Measurements from ENCODE around the gene AKAP7.
"Not testable (repeated sequence)": the region's sequence is repeated elsewhere in the genome, so short reads cannot be mapped to it uniquely, and the experiment has no call there.

AKAP7 gene

DNA sequence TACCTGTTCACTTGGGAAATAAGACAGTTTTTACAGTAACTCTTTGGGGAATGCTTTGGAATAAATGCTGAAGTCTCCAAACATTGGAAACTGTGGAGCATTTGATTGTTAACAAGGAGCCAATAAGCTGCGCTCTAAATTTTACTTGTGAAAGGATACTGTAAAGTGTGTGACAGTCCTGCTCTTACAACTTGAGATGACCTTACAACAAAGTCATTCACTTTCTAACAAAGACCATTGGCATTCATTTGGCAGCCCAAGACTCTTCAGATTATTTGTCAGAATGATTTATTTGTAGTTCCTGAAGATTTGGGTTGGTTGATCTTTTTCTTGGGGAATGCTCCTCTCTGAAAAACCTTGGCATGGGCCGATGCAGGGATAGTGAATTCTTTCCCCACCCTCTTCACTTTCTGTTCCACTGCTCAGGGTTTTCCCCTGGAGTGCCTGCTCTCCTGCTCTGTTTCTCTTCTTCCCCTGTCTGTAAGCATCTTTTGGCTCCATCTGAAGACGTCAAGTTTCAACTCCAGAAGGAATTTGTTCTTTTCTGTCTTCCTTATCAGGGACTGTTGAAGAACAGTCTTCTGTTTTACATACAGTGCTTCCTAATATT lies 116.4 kb downstream of the AKAP7 start:
- no peak for DNase-seq (ENCODE audit: low read depth in 3 of 3)

DNA sequence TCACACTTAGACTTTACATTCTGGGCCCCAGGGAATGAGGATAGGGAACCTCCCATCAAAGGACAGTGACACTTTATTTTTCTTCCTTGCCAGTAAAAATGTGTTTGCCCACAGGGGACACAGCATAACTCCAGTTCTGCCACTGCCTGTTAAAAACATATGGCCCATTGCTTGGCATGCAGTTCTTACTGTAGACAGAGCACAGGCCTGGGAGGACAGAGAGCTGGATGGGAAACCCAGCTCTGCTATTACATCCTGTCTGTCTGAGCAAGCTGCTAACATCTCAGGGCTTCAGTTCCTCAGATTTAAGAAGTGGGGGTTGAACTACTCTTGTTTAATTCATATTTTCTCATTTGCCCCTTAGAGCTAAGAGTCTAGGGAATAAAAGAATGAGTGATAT lies 120.2 kb downstream of the AKAP7 start:
- no peak for DNase-seq (ENCODE audit: low read depth in 3 of 3)

DNA sequence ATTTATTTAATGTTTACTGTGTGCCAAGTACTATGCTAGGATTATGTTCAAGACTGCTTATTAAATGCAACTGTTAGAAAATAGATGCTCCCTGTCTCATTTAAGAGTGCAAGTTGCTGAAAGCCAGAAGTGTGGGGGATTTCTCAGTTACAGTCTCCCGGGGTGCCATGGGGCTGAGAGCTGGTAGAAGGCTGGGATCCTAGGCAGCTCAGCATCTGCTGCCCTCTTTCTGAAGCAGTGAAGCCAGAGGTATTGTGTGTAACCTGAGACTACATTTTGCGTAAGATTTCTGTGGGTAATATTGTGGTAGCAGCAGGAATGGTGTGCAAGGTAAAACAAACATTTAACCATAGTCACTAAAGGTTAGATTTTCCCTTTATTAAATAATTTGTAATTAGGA lies 120.6 kb downstream of the AKAP7 start:
- DNase-seq (ENCODE audit: low read depth in 3 of 3), result no peak

DNA sequence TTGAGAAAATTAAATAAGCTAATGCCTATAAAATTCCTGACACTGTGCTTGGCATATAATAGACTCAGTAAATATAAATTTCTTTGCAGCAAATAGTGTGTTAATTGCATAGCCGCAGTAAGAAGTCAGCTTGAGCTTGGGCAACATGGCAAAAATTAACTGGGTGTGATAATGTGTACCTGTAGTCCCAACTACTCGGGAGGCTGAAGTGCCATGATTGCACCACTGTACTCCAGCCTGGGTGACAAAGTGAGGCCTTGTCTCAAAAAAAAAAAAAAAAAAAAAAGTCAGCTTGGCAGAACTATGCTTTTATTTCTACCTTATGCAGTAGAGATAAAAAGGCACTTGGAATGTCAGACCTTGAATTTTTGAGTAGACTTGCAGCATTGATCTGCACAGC lies 121.8 kb downstream of the AKAP7 start:
- no peak for DNase-seq (ENCODE audit: low read depth in 3 of 3)

GRCh38 chr6:131258010-131258652 lies 122.9 kb downstream of the AKAP7 start:
- no peak for DNase-seq (ENCODE audit: low read depth in 3 of 3)

- DNase-seq (ENCODE audit: low read depth in 3 of 3), result no peak
These were observed 123.7 kb downstream of the AKAP7 start for GRCh38 chr6:131258816-131259476.

DNA sequence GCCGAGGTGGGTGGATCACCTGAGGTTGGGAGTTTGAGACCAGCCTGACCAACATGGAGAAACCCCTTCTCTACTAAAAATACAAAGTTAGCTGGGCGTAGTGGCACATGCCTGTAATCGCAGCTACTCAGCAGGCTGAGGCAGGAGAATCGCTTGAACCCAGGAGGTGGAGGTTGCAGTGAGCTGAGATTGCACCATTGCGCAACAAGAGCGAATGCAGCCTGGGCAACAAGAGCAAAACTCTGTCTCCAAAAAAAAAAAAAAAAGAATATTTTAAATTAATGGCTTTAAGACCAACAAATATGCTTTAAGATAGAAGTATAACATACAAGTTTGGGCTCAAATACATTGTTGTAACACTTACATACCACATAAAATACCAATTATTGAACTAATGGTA lies 125.7 kb downstream of the AKAP7 start:
- not testable (repeated sequence) for DNase-seq (ENCODE audit: low read depth in 3 of 3)

DNA sequence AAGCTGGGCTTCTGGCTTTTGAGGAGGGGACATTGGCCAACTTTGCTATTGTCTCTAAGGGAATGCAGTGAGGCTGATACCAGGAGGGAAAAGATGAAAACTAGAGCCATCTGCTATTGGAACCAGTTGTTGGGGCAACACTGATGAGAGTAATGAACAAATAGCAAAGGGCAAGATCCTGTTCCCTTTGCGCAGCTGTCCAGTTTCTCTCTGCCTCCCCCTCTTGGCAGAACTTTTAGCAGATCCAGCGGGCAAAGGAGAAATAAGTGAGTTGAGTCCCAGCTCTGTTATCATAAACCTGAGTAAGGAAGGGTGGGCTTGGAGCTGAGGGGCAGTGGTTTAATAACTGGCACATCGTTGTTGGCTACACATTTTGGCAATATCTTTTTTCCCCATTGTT lies 126.8 kb downstream of the AKAP7 start:
- DNase-seq (ENCODE audit: low read depth in 3 of 3), result no peak

DNA sequence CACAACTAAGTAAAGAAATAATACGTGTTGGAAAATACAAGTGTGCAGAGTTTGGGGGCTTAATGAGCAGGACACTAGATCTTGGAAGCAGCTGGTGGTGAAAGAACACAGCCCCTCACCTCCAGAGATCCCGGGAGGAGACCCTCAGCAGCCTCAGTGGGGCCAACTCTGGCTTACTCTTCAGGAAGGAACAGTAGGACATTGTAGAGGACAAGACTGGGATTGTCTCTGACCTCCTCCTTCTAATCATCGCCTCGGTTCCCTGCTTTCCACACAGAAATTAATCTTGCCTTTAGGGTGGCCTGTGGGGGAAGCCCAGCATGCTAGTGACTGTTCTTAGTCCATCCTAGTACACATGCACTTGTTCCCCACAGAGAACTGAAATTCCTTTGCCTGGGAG lies 130.7 kb downstream of the AKAP7 start:
- DNase-seq (ENCODE audit: low read depth in 3 of 3), result no peak

GRCh38 chr6:131268303-131268702 lies 133.0 kb downstream of the AKAP7 start:
- no peak for DNase-seq (ENCODE audit: low read depth in 3 of 3)

- no peak for DNase-seq (ENCODE audit: low read depth in 3 of 3)
These were observed 134.5 kb downstream of the AKAP7 start for GRCh38 chr6:131269565-131270391.

DNA sequence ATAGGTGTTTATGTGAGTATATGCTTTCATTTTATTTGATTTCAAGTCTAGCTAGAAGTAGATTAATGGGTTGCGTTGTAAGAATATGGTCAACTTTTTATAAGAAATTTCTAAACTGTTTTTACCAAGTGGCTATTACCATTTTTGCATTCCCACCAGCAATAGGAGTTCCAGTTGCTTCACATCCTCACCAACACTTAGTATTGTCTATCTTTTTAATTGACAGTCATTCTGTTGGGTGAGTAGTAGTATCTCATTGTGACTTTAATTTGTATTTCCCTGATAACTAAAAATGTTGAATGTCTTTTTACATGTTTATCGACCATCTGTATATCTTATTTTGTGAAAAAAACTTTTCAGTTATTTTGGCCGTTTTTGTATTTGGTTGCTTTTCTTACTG lies 135.3 kb downstream of the AKAP7 start:
- no peak for DNase-seq (ENCODE audit: low read depth in 3 of 3)

DNA sequence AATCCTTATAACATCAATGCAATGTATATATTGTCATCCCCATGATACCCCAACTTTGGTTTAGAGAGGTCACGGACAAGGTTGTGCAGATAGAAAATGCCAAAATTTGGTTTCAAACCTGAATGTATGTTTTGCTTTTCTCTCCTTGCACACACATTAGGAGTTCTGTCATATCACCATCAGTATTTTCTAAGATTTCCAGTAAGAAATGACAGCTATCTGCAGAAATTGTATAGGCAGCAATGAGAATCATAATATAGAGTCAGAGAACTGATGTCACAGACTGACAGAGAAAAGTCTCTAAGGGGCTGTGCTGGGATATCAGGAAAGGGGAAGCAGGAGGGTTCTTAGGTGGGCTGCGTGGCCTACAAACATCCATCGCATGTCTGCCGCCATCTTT lies 140.0 kb downstream of the AKAP7 start:
- no peak for DNase-seq (ENCODE audit: low read depth in 3 of 3)

GRCh38 chr6:131277591-131277990 lies 142.3 kb downstream of the AKAP7 start:
- no peak for DNase-seq (ENCODE audit: low read depth in 3 of 3)

DNA sequence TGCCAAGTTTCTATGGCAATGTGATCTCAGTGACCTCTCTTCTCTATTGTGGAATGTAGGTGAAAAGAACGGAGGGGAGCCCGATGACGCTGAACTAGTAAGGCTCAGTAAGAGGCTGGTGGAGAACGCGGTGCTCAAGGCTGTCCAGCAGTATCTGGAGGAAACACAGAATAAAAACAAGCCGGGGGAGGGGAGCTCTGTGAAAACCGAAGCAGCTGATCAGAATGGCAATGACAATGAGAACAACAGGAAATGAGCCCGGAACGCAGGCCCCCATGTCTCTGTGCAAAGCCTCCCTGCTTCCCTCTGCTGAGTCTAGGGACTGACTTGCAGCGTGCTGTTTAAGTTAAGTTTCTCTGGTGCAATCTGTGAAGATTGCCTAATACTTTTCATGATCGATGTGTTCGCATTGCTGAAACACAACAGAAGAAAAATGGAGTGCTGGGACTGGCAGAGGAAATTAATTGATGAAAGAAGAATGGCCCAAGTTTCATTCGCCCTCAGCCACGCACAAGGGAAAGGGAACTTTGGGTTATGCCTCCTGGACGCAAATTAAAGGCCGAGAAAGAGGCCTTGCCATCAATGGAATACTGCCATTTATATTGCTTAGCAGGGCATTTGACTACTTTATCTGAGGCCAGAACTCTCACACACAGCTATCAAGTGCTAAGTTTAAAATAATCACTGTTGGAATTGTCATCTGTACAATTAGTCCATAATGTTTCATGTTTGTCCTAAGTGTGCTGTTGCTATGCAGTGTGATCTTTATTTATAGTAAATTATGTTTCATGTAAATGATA lies 146.4 kb downstream of the AKAP7 start:
- peak; percentile 6 to 27 (median 21) for DNase-seq (ENCODE audit: low read depth in 3 of 3)

DNA sequence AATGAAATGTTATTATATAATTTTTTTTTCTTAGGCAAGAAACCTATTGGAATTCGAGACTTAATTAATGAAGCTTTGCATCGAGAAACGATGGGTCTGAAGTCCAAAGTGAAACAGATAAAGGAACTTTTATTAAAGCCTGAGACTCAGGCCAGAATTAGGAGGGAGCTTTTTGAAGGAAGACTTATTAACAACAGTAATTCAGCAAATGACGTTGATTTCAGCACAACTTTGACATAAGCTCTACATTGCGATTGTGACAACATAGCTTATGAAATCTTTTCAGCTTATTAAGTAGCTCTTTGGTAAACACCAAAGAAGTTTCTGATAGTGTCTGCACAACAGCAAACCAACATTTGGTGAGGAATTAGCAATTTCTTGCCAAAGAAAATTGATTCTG lies 147.1 kb downstream of the AKAP7 start:
- no peak for DNase-seq (ENCODE audit: low read depth in 3 of 3)

DNA sequence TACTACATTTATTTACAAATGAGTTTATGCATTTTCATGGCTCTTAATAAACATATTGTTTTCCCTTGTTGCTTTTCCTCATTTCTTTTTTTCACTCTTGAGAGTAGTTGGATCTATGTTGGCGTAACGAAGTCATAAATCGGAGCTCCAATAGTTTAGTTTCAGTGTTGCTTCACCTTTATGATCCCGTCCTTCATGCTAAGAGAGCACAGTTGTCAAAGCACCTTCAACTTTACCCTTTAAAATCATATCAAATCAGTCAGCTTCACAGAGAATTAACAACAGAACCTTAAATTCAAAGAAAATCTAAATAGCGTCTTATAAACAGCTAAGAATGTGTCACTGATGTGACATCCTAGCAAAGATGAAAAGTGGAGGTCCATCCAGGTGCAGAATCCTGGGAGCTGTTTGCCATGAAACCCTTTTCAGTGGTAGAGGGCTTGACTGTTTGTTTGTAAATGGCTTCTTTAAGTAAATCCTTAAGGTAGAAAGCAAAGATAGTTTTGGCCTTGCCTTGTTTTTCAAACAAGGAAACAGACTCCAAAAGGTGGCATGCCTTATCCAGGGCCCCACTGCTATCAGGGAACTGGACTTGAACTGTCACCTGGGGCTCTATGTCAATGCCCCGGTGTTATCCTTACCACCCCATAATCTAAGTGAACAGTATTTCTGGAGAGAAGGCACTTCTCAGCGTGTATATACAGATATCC lies 148.4 kb downstream of the AKAP7 start:
- no peak for DNase-seq (ENCODE audit: low read depth in 3 of 3)

GRCh38 chr6:131285548-131285947 lies 150.3 kb downstream of the AKAP7 start:
- no peak for DNase-seq (ENCODE audit: low read depth in 3 of 3)

DNA sequence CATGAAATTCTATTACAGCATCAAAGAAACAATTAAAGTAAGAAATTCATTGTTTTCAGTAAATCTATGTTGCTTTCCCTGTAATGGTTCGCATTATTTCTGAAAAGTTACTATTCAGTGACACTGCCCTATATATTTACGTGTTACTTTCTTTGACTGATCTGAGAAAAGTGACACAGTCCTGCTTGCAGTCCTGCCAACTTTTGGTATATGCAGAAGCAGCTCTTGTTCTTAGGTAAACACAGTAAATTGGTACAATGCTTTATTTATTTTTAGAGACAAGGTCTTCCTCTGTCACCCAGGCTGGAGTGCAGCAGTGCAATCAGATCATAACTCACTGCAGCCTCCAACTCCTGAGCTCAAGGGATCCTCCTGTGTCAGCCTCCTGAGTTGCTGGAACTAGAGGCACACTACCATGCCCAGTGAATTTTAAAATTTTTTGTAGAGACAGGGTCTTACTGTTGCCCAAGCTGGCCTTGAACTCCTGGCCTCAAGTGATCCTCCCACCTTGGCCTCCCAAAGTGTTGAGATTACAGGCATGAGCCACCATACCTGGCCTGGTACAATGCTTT lies 151.3 kb downstream of the AKAP7 start:
- no peak for DNase-seq (ENCODE audit: low read depth in 3 of 3)

- DNase-seq (ENCODE audit: low read depth in 3 of 3), result no peak
These were observed 152.9 kb downstream of the AKAP7 start for GRCh38 chr6:131288214-131288613.

- no peak for DNase-seq (ENCODE audit: low read depth in 3 of 3)
These were observed 155.7 kb downstream of the AKAP7 start for GRCh38 chr6:131290955-131291354.
